Activated naive CD4-positive, alpha-beta T cell treated with anti-CD3 and anti-CD28 coated beads, Interleukin-2, amount 50 U/mL, for 16 hours (primary cell): ENCODE data around the gene CYREN.

Source experiments
- DNase-seq: peaks from one replicate; pipeline ENCODE4 v3.0.0-alpha.2; 2020

CYREN gene

GRCh38 chr7:135195968-135196629 is 25.6 kb upstream of the CYREN start:
- no peak for DNase-seq

GRCh38 chr7:135195156-135195555 is 24.6 kb upstream of the CYREN start:
- DNase-seq = no peak

GRCh38 chr7:135194494-135195095 is 24.1 kb upstream of the CYREN start:
- no peak for DNase-seq

- no peak for DNase-seq
Measured at GRCh38 chr7:135193615-135194081, 23.1 kb upstream of the CYREN start.

GRCh38 chr7:135192914-135193536 is 22.5 kb upstream of the CYREN start:
- no peak for DNase-seq

- no peak for DNase-seq
Measured at GRCh38 chr7:135190703-135191102, 20.2 kb upstream of the CYREN start.

GRCh38 chr7:135189961-135190360 is 19.5 kb upstream of the CYREN start:
- no peak for DNase-seq

GRCh38 chr7:135189221-135189662 is 18.7 kb upstream of the CYREN start:
- DNase-seq = no peak

GRCh38 chr7:135188298-135188984 is 17.9 kb upstream of the CYREN start:
- no peak for DNase-seq

GRCh38 chr7:135186841-135187253 is 16.3 kb upstream of the CYREN start:
- no peak for DNase-seq

GRCh38 chr7:135186261-135186540 is 15.7 kb upstream of the CYREN start:
- no peak for DNase-seq

GRCh38 chr7:135185471-135186260 is 15.2 kb upstream of the CYREN start:
- no peak for DNase-seq

- DNase-seq = no peak
Measured at GRCh38 chr7:135184254-135184841, 13.8 kb upstream of the CYREN start.

GRCh38 chr7:135183478-135183877 is 13.0 kb upstream of the CYREN start:
- no peak for DNase-seq

- no peak for DNase-seq
Measured at GRCh38 chr7:135181929-135182678, 11.6 kb upstream of the CYREN start.

- no peak for DNase-seq
Measured at GRCh38 chr7:135181261-135181928, 10.9 kb upstream of the CYREN start.

GRCh38 chr7:135180122-135180521 is 9.6 kb upstream of the CYREN start:
- DNase-seq = no peak

GRCh38 chr7:135179321-135179925 is 8.9 kb upstream of the CYREN start:
- no peak for DNase-seq

GRCh38 chr7:135178364-135178763 is 7.9 kb upstream of the CYREN start:
- no peak for DNase-seq

GRCh38 chr7:135177028-135177696 is 6.7 kb upstream of the CYREN start:
- no peak for DNase-seq
